Endothelial cell of umbilical vein (primary cell): ENCODE results near the gene CDH23.

ENCODE experiments used
- CTCF ChIP-seq, 2 donors: IDR thresholded peaks; 1 replicate in 1 of 2; 2 replicates in 1 of 2; pipeline ENCODE4 v1.5.1; 2011; ENCODE audit warnings: low read length in 2 of 2, mild to moderate bottlenecking in 2 of 2, moderate library complexity in 2 of 2, control low read depth in 1 of 2, inconsistent platforms in 1 of 2, low read depth in 1 of 2; ENCODE audit not compliant: insufficient read depth in 1 of 2; ENCODE audit errors: extremely low read depth in 1 of 2
- JUN ChIP-seq: IDR thresholded peaks from 2 replicates; pipeline ENCODE4 v1.6.1; 2011; ENCODE audit warnings: borderline replicate concordance, low read depth; ENCODE audit not compliant: insufficient read length, insufficient read depth
- POLR2A ChIP-seq: IDR thresholded peaks from 2 replicates; pipeline ENCODE4 v1.6.1; 2012; ENCODE audit warnings: low read depth, mild to moderate bottlenecking, control low read depth, low read length

GRCh38 chr10:71622616-71623015 is 225.9 kb downstream of the CDH23 start:
- TF ChIP-seq POLR2A (no peak), JUN (no peak), CTCF (IDR thresholded peaks at IDR 0.05; ENCODE audit: extremely low read depth in 1 of 2, insufficient read depth in 1 of 2, low read depth in 1 of 2, low read length in 2 of 2) (no peak)
